Activated T-cell treated with anti-CD3 and anti-CD28 coated beads, Interleukin-2, amount 50 U/mL, for 1 hour (primary cell): Measurements from ENCODE around the gene ZNF536.

Source experiments
- DNase-seq: peaks from one replicate; pipeline ENCODE4 v3.0.0-alpha.2; 2020

Gene ZNF536

DNA sequence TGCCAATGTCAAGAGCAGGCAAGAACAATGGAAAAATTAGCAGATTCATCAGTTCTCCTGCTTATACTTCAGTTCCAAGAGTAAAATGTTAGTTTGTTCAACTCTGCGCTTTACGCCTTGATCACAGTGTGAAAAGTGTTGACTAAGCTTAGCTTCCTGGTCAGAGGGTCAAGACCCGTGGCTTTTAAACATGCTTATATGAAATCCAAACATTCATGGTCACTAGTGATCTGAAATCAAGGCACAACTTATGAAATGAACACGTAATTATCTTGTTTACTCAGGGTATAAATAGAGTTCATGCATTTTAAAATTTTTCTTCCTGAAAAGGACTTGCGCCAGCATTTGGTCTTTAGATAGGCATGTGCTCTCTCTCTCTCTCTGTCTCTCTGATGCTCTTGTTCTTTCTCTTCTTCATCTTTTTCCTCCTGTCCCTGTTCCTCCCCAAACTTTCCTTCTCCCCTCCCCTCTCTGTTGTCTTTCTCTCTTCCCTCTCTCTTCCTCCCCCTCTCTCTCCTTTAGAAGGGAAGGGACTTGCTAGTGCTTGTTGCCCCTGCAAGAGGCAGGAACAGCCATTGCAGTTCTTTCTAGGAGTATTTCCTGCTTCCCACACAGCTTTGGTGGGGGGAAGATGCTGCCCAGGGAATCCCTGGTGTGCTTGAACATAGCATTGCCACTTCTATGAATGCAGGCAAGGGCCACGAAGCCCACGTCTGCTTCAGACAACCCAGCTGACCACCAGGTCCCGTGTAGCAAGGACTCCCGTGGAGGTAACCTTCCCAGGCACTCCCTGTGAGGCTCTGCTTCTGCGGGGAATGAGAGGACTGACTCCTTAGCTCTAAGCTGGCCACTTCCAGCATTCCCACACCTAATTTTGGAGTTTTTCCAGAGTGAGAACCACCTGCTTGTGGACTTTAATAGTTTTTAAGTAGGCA lies 7.1 kb upstream of the ZNF536 start:
- DNase-seq: no peak

DNA sequence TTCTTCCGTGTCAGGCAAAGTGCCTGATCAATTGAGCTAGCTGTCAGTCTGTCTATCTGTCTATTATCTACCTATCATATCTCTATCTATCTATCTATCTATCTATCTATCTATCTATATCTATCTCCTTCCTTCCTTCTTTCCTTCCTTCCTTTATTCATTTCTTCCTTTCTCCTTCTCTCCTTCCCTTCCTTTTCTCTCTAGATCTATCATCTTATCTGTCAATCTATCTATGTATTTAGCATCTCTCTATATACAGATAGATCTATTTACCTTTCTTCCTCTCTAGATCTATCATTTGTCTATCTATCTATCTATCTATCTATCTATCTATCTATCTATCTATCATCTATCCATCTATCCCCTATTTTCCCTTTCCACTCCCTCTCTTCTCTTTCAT lies 5.9 kb upstream of the ZNF536 start:
- DNase-seq: no peak

DNA sequence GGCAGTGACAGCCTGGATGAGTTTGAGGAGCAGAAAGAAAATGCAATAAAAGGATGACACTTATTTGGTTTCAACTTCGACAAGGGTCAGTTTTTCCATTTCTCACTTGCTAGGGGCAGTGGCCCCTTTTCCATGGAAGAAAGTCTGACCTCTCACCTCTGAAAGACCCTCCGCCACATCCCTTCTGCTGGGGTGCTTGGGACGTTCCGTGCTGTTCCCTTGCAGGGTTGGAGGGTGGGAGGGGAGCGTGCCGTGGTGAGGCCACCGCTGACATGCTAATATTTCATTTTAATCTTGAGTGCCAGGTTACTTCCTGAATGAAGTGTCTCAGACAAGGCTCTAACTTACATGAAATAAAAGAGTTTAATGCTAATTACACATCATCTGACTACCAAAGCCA lies 5.2 kb upstream of the ZNF536 start:
- DNase-seq: no peak

DNA sequence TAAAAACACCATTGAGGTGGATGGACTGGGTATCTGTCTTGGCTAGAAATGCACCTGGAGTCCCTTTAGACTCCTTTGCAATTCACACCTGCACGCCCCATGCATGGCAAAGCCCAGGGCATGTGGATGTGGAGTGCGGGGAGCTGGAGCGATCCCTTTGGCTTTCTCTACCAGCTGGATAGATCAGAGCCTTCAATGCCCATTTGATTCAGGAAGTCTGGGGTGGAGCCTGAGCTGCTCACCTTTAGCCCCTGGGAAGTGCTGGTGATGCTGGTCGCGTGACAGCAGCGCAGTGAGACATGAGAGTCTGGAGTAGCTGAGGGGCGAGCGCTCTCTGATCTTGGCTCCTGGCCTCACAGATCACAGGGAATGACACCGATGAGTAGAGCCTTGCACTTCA lies 4.8 kb upstream of the ZNF536 start:
- DNase-seq: no peak

DNA sequence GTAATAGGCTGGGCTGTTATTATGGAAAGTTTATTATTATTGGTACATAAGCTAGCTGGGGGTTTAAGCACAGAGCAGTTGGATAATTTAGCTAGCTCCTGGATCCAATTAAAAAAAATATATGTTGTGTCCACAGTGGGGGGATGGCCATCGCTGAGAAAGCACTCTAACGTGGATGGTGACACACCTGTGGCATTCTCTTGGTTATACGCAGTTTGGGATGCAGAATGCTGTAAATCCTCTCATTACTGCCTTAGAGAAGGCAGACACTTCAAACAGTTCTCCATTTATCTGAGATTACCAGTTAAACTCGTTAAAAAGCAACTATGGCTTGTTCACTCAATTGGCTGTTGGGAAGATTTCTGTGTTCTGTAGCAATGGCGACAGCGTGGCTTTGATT lies 2.4 kb upstream of the ZNF536 start:
- no peak for DNase-seq

DNA sequence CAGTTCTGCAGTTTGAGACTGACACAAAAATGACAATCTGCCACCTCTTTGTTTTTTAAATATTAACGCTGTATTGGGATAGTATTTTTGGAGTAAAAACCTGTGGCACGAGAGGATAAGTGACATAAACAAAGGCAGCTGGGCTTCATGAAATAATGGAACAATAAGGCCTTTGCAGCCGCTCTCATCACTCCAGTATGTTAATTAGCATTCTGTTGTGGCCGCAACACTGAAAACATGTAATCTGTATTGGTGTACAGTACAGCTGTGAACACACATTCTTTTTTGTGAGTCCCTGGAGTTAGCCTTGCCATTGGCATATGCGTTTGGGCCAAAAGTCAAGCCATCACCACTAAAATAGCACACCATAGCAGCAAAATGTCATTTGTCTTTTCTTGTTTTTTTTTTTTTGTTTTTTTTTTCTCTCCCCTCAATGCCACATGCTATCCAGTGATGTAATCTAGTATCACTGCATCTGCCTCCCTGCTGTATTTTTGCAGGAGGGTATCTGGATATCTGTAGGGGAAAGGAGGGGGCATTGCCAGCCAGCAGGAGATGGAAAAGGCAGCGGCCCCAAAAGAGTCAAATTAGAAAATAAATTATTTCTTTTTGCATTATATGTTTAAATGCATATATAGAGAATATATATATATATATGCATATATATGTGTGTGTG lies 885 bp upstream of the ZNF536 start:
- no peak for DNase-seq

DNA sequence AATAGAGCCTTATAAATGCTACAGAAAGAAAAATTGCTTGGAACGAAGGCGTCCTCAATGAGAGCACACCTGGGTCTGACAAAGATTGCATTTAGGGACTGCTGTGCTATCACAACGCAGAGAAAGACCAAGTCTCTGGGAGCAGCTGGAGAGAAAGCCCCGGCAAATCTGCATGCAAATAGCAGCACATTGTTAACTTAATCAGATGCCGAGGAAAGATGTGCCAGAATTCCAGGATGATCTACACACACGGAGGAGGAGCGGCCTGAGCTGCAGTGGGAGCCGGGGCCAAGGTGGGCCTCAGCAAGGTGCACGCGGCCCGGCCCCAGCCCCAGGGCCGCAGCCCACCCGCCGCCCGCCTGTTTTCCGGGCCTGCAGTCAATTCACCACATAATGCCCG lies 1.4 kb downstream of the ZNF536 start:
- no peak for DNase-seq

DNA sequence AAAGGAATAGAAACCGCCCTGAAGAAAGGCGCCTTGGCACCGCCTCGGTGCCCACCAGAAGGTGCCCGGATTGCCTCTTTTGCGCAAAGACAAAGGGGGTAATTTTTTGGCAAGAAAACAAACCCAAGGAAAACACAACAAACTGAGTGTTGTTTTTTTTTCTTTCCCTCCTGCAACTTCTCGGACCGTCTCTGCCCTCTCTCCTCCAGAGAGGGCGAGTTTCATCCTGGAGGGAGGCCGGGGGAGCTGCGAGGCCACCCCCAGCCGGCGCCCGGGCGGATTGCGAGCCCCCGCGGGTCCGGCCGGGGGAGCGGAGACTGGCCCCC lies 2.3 kb downstream of the ZNF536 start:
- no peak for DNase-seq

DNA sequence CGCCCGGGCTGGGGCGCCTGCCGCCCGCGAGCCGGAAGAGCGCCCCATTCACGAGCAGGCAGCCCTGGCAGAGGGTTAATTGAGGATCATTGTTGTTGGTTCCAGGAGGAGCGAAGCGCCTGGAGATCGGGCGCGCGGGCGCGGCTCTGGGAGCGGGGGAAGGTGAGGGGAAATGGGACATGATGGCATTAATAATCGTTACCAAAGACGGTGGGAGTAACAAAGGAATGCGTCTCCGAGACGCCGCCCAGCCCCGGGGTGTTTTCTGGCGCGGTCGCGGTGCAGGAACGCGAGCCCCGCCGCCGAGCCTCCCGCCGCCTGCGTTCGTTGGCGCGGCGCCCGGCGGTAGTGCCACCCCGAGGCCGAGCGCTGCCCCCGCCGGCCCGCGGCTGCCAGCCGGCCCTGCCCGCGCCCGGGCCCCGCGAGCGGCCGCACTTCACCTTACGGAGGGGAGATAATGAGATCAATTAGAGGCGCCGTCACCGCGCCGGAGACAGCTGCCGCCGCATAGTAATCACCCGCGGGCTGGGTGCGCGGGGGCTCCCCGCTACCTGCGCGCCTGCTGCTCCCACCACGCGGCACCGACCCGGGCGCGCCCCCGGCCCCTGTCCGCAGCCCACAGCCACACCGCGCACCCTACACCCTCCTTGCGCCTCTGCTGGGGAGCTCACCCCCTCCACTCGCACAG lies 2.8 kb downstream of the ZNF536 start:
- no peak for DNase-seq

DNA sequence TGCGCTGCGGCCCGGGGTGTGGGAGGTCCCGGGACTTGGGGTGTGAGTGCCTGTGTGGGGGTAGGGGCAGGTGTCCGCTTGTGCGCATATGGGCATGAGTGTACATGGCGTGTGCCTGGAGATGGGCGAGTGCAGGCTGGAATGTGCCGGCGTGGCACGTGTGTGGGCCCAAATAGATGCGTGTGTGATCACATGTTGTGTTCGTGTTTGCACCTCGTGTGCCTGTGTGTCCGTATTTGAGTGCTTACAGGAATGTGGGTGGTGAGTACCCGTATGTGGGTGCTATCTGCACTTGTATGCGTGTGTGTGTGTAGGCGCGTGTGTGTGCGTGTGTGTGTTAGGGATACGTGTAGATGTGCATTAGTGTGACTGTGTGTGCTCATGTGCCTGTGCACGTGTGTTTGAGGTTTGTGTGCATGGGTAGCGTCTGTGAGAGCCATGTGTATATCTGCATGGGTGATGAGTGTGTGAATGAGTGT lies 3.4 kb downstream of the ZNF536 start:
- no peak for DNase-seq

DNA sequence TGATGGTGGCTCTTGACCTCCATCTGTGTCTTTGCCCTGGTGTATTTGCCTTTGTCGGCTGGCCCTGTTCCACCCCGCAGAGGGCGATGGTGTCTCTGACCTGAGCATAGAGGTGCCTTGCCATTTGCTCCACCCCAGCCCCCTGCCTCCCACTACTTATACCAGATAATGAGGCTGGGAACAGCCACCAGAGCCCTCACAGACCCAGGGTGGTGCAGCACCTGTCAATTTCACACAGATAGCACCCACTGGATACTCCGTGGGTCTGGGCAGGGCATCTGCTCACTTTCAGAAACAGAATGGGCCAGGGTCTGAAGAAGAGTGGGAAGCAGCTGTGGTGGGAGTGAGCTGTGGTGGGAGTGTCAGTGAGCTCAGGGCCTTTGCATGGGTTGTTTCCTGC lies 4.1 kb downstream of the ZNF536 start:
- DNase-seq: no peak

DNA sequence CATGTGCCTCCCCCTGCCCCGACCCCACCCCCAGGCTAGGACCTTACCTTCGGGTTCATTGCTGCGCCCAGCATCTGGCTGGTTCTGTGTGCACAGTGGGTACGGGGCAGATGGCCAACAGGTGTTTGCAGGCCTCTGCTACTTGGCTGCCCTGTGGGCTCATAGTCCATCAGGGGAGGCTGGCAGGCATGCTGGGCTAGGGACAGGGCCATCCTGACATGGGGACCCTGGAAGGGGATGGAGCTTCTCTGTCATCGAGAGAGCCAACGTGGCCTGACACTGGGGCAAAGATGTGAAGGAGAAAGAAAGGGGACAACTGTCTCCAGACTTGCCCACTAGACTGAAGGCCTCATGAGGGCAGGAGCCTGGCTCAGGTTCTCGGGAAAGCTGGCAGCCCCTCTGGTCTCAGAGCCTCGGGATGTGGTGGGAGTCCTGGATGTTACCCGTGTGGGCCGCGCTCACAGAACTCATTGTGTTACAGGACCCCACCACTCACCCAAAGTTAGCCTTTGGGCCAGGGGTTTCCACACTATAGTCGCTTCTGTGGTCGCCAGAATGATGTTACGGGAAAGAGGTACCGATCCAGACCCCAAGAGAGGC lies 4.7 kb downstream of the ZNF536 start:
- DNase-seq: no peak

DNA sequence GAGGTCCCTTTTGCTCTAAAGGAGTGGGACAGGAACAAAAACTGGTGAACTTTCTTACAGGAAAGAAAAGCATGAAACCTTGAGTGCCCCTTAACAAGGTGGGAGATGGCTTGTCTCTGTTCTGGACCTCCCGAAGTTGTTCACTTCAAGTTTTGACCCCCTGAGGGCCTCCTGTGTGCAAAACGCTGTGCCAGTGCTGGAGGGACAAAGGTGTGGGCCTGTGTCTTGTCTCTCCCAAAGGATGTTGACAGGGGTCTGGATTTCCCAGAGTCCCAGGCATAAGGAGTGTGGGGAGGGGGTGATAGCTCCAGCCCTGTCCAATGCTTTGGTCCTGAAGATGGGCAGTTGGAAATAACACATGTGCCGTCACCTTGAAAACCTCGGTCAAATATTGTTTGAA lies 6.5 kb downstream of the ZNF536 start:
- no peak for DNase-seq

DNA sequence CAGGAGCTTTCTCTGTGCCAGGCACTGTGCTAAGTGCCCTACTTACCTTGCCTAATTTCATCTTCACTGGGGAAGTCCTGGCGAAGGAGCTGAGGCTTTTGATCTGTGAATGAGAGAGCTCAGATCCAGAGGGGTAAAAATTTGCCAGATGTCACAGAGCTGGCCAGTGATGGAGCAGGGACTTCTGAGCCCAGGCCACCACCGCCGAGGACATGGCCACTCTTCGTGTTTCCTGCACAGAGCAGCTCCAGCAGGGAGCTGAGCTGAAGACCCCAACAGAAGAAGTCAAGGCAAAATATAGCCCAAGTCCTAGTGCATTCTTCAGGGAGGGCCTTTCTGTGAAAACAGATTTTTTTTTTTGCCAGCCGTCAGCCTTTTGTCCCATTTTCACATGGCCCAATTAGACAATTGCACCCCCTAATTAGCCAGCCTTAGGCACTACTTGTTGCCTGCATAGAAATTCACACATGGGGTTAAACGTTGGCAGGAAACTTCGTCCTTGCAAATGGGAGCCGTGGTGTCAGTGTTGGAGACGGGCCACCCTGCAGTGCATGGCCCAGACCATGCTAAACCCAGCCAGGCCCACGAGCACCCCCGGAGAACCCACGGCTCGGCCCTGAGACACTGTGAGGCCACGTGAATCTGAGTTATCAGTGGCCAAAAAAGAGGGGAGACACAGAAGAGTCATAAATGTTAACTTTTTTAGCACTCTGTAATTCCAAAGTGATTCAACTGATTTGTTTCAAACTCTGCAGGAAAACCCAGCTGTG lies 7.8 kb downstream of the ZNF536 start:
- DNase-seq: no peak

DNA sequence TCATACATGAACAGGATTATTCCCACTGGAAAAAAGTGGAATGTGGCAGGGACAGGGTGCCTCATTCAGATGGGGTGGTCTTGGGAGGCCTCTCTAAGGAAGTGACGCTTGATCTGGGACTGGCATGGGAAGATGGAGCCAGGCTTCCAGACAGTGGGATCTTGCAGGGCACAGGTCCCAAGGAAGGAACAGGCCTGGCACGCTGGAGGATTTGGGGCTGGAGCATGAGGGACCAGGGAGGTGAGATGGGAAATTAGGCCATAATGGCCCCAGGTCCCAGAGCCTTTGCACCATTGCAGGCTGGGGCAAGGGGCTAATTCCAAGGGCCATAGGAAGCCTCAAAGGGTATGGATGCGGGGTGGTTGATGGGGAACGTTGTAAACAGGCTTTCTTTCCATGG lies 9.2 kb downstream of the ZNF536 start:
- no peak for DNase-seq

DNA sequence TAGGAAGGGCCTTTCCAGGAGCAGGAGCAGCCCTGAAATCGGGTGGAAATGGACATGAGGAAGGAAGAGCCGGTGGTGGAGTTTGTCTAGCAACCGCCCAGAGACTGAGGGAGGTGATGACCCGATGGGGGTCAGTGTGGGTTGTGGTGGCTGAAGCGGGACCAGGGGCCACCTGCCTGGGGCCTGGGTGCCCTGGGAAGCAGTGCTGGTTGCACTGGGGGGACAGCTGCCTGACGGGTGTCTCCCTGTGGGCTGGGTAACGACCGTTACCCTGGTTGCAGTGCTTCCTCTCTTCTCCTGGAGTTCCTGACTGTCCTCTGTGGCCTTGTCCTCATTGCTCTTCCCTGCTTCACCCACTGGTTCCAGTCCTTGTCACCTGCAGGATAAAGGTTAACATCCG lies 13.0 kb downstream of the ZNF536 start:
- no peak for DNase-seq

DNA sequence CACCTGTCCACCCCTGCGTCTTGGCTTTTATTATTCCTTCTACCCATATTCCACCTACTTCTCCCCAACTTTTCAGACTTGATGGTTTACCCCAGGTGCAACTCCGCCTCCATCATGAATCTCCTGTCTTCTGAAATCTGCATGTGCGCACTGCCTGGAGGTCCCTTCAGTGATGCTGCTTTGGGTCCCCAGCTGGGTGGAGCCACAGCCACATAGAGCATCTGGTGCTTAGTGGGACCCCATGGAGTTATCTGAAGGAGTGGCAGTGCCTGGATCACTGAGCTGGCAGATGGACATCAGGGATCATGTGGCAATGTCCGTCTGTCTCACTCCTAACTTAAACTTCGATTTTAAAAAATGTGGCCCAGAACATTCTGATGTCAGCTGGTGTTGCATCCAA lies 13.5 kb downstream of the ZNF536 start:
- no peak for DNase-seq

DNA sequence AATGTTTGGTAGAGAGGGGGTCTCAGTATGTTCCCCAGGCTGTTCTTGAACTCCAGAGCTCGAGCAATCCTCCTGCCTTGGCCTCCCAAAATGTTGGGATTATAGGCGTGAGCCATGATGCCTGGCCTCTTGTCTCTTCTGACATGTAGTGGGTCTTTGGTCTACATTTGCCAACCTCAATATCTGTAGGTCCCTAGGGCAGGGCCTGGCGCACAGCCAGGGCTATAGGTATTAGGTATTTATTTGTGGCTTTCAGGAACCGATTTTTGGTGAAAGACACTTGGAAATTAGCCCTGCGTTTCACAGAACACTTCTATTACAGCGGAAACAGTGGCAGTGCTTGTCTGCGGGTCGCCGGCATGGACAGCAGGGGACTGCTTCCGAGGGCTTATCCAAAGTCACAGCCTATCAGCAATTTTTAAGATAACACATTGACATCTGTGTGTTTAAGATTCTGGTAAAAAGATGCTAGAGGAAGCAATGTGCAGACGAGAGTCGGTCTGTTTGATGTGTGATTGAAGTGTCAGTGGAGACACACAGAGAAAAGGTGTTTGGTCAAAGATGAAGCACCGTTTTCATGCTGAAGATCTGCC lies 14.5 kb downstream of the ZNF536 start:
- no peak for DNase-seq

DNA sequence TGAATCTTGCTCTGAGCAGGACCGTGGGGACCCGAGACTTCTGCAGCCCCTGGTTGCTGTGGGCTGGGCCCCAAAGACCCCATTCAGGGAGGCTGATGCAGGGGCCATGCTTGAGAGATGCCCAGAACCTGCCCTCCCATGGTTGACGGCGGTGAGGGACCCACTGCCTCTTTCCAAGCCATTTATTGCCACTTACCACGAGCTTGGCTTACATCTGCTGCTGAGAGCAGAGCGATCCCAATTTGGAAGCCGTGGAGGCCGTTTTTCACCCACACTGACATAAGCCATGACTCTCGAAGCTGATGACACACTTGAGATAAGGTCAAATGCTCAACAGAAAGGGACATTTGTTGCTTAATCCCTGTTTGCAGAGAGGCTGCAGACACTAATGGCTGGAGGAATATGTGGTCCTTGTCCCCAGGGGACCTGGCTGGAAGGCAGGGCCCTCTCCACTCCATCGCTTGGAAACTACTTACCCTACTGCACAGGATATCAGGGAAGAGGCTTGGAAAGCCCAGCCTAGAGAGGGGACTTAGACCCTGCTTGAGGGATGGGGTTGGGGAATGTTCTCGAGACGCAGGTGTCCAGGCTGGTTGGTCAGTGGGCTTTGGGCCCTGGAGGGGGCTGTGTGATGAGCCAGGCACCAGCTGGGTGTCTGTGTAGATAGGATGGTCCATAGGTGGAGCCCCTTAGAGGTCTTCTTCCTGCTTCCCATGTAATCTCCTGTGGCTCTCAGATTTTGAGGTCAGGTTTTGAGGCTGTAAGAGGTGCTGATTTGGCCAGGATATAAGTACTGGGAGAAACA lies 15.3 kb downstream of the ZNF536 start:
- DNase-seq: no peak

DNA sequence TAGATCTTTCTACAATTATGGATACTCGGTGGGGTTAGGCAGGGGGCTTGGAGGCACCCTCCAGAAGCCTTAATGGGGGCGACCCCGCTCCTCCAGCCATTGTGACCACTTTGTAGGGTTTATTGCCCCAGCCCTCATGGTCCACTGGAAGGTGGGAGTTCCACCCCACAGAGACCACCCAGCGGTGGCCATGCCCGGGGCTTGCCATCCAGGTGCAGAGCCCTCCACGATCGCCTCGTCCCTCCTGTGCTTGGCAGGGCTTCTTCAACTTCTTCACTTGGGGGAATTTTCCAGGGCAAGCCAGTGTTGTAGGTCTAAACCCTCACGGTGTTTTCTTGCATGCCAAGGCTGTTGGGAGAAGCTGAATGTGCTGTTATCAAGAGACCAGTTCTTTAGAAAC lies 16.1 kb downstream of the ZNF536 start:
- no peak for DNase-seq

DNA sequence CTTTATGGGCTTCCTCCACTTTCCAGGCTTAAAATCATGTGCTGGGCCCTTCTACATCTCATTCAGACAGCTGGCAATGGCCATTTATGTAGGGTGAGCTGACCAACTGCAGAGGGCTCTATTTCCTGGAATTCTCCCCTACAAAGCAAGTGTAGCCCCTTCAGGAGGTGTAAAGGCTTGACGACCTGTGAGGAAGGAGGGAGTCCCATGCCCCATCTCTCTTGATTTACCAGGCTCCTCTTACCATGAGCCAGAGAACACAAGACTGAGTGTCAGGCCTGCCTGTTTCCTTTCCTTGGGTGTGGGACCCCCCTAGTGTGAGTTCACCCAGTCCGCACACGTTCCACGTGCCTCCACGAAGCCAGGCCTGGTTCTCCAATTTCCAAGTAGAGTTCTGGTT lies 16.6 kb downstream of the ZNF536 start:
- DNase-seq: no peak
